ENCODE data around the gene PLCZ1.

GRCh38 chr12:18652596-18652995, 85.2 kb downstream of the PLCZ1 start:
- TF ChIP-seq CTCF (IDR thresholded peaks at IDR 0.05), result no peak
- no peak for TF ChIP-seq POLR2AphosphoS5 (IDR thresholded peaks at IDR 0.05)

Measured in breast epithelium (tissue), 3 donors.